ENCODE results near the gene CRYBG3.

- TF ChIP-seq POLR2AphosphoS5 (IDR thresholded peaks at IDR 0.05; ENCODE audit: low read depth, low read length) = no peak
- TF ChIP-seq POLR2A (IDR thresholded peaks at IDR 0.05; ENCODE audit: low read depth, low read length) = no peak
- no peak for TF ChIP-seq SPI1 (IDR thresholded peaks at IDR 0.05; ENCODE audit: low read depth, low read length)
- no peak for TF ChIP-seq TAF1 (IDR thresholded peaks at IDR 0.05; ENCODE audit: low read depth, low read length)
Measured at GRCh38 chr3:97892852-97893251, 71.0 kb downstream of the CRYBG3 start.

All from GM12891 (cell line).